HuH-7.5 (cell line): ENCODE measurements around the gene C1QTNF4.
A peak's percentile ranks its signal among the peaks of the same experiment; 100 is the strongest.
"Not testable (repeated sequence)": the region's sequence is repeated elsewhere in the genome, so short reads cannot be mapped to it uniquely, and the experiment has no call there.

Experiments
- DNase-seq: peaks from one replicate; pipeline ENCODE4 v3.0.0; 2011; ENCODE audit warnings: low spot score

C1QTNF4 gene

DNA sequence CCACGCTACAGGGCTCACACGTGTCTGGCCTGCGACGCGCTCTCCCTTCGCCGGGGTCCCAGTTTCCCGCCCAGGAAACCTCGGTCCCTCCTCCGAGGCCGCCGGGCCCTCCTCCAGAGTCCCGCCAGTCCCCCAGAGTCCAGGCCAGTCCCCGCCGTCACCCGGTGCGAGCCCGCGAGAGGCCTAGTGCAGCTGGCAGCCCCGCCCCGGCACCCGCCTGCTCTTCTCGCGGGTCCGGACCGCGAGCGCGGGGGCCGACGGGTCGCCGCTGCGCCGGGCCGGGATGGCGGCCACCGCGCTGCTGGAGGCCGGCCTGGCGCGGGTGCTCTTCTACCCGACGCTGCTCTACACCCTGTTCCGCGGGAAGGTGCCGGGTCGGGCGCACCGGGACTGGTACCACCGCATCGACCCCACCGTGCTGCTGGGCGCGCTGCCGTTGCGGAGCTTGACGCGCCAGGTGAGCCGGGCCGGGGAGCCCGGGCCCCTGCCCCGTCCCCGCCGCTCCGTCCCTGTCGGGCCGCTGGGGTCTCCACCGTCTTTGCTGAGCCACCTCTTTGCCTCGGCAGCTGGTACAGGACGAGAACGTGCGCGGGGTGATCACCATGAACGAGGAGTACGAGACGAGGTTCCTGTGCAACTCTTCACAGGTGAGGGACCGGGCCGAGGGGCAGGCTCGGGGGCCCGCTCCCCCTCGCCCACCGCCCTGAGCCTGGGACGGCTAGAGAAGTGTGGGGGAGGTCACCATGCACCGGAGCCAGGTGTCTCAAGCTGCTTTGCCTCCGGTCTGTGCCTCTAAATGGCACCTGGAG lies 28.7 kb downstream of the C1QTNF4 start, which contains the start of gene PTPMT1:
PTPMT1 (plus strand) TSS at position 260 of the 809 bp plus-strand sequence; CDS start at position 284, 24 bp downstream.
- peak; percentile 57 for DNase-seq

- DNase-seq: no peak
Measured at GRCh38 chr11:47564933-47565339, 29.3 kb downstream of the C1QTNF4 start.

GRCh38 chr11:47564366-47564765 lies 29.8 kb downstream of the C1QTNF4 start:
- DNase-seq: not testable (repeated sequence)

DNA sequence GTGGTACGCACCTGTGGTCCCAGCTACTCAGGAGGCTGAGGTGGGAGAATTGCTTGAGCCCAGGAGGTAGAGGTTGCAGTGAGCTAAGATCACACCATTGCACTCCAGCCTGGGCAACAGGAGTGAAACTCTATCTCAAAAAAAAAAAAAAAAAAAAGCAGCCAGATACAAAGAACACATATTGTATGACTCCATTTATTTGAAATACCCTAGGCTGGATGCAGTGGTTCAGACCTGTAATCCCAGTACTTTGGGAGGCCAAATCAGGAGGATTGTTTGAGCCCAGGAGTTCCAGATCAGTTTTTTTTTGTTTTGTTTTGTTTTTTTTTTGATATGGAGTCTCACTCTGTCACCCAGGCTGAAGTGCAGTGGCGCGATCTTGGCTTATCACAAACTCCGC lies 31.8 kb downstream of the C1QTNF4 start:
- DNase-seq: not testable (repeated sequence)

DNA sequence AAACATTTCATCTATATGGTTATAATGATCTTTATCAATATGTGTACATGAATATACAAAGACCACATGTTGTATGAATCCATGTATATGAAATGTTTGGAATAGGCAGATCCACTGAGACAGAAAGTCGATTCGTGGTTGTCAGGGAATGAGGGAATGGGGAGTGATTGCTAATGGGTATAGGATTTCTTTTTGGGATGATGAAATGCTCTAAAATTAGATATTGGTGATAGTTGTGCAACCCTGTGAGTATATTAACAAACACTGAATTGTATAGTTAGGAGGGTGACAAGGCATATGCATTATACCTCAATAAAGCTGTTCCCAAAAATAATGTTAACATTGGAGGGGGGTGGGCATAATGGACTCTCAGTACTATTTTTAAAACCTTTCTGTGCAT lies 33.8 kb downstream of the C1QTNF4 start:
- no peak for DNase-seq

GRCh38 chr11:47558695-47559094 lies 35.5 kb downstream of the C1QTNF4 start:
- DNase-seq: no peak

DNA sequence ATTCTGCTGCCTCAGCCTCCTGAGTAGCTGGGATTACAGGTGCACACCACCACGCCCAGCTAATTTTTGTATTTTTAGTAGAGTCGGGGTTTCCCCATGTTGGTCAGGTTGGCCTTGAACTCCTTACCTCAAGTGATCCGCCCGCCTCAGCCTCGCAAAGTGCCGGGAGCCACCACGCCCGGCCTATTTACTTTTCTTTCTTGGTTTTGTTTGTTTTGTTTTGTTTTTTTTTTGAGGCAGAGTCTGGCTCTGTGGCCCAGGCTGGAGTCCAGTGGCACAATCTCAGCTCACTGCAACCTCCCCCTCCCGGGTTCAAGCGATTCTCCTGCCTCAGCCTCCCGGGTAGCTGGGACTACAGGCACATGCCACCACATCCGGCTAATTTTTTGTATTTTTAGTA lies 37.2 kb downstream of the C1QTNF4 start:
- DNase-seq: not testable (repeated sequence)

DNA sequence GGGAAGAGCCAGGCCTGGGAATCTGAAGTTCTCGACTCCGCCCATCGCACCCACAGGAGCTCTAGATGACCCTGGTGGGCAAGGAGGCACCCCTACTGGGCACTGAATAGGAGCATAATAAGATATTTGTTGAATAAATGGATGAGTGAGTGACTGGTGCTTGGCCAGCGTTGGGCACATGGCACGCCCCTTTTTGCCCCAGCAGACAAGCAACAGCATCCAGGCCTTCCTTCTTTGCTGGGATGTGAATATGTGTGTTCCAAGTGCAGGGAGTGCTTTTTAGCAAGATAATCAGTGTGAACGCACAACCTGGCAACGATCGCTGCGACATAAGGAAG lies 40.8 kb downstream of the C1QTNF4 start:
- no peak for DNase-seq

GRCh38 chr11:47552566-47553405 lies 41.4 kb downstream of the C1QTNF4 start, which contains the start of gene CELF1:
Gene CELF1, minus strand, starts transcription at chr11:47553132. Its CDS starts 53,609 bp downstream, at chr11:47499523.
- peak; percentile 71 for DNase-seq

GRCh38 chr11:47552056-47552565 lies 42.1 kb downstream of the C1QTNF4 start:
- no peak for DNase-seq

DNA sequence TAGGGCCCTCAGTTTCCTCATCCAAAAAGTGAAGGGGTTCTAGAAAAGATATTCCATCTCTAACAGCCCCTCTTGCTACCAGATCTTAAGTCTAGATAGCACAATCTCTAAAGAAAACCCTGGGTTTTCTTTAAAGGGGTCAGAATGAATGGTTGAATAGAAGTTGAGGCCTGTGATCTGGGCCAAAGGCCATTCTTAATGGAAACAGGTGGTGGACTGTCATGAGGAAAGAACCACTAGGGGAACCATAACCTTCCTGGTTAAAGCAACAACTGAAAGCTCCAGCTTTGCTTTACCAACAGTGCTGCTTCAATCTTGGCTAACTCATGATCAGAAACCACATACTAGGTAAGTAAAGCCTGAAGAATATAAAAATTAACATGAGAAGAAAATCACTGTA lies 43.1 kb downstream of the C1QTNF4 start:
- DNase-seq: no peak

DNA sequence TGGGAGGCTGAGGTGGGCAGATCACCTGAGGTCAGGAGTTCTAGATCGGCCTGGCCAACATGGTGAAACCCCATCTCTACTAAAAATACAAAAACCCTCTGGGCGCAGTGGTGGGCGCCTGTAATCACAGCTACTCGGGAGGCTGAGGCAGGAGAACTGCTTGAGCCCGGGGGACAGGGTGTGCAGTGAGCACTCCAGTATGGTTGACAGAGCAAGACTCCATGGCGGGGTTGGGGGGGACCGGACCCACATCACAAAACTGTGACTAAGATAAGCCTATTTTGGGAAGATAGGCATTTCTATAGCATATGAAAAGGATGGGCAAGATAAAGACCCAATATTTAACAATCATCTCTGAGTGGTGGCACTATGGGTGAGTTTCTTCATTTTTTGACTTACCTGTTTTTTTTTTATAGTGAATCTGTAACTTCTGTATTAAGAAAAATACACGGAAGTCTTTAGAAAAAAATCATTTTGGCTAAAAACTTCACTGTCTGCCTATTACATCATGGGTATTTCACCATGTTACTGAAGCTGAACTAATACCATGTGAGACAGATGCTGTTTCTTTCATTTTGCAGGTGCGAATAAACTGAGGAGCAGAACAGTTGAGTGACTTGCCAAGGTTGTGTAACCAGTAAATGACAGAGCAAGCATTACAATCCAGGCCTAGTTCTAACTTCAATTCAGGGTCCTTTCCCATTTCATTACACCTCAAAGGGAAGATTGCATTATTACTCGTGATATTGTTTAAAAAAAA lies 43.7 kb downstream of the C1QTNF4 start:
- no peak for DNase-seq

- DNase-seq: not testable (repeated sequence)
Measured at GRCh38 chr11:47546274-47546673, 47.9 kb downstream of the C1QTNF4 start.

DNA sequence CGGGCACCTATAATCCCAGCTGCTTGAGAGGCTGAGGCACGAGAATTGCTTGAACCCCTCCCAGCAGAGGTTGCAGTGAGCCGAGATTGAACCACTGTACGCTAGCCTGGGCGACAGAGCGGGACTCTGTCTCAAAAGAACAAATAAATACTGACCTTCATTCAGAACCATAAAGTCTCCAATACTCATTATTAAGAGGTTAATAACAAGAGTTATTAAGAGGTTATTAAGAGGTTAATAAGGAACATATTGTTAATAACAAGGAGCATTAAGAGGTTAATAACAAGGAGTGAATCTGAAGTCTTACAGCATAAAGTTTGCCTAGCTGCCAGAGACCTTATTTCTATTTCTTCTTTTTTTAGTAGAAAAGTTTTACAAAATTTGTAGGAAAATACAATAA lies 48.9 kb downstream of the C1QTNF4 start:
- no peak for DNase-seq

- DNase-seq: no peak
Measured at GRCh38 chr11:47541070-47541469, 53.1 kb downstream of the C1QTNF4 start.

- no peak for DNase-seq
Measured at GRCh38 chr11:47539681-47540039, 54.6 kb downstream of the C1QTNF4 start.
